IMR-90 (cell line): ENCODE measurements around the gene DNAI7. TPM values are rescaled to one million over a fixed set of nuclear protein-coding genes. Genes with fewer than 3 reads are reported as not detected.

Source experiments
- ATAC-seq: fragments of 200-7000 bp; cut with Tn5 transposase; 2 replicates; pipeline ENCODE4 v1.9.1; 2020; ENCODE audit warnings: low read depth, mild to moderate bottlenecking, moderate library complexity
- BruUV-seq: library from RNA; stranded (reverse); fragments of 400-500 nt; replicated peaks from 2 replicates; lab custom pipeline; 2021; lab: Mats Ljungman, UMichigan
- CTCF ChIA-PET: fragments of 300-600 bp; formaldehyde crosslinking; extraction: SDS; loops from one replicate; lab custom pipeline; 2021; ENCODE audit warnings: antibody characterized with exemption; lab: Yijun Ruan, JAX
- POLR2A ChIA-PET: fragments of 300-600 bp; sonication (Branson Sonifier 250); formaldehyde crosslinking; loops from one replicate; lab custom pipeline; 2022; ENCODE audit warnings: antibody characterized with exemption; ENCODE audit not compliant: unreplicated experiment; lab: Charles Lee
- DNase-seq: peaks from one replicate; pipeline ENCODE4 v3.0.0; 2013
- H2AFZ ChIP-seq: replicated peaks from 2 replicates; pipeline ENCODE3; 2013; ENCODE audit warnings: low read length, mild to moderate bottlenecking; ENCODE audit not compliant: poor library complexity
- H2AK5ac ChIP-seq: 2 replicates; pipeline ENCODE4 v1.6.1; 2013; ENCODE audit warnings: low read depth, low read length, inconsistent platforms
- H2AK9ac ChIP-seq: replicated peaks from 2 replicates; pipeline ENCODE3; 2013; ENCODE audit warnings: mild to moderate bottlenecking, low read depth, low read length, moderate library complexity; ENCODE audit not compliant: poor library complexity
- H2BK120ac ChIP-seq: 2 replicates; pipeline ENCODE4 v1.6.1; 2013; ENCODE audit warnings: low read depth, low read length, inconsistent platforms
- H2BK15ac ChIP-seq: 3 replicates; pipeline ENCODE4 v1.6.1; 2013; ENCODE audit warnings: low read depth, low read length, inconsistent platforms
- H2BK20ac ChIP-seq: 2 replicates; pipeline ENCODE4 v1.6.1; 2013; ENCODE audit warnings: low read depth, mild to moderate bottlenecking, inconsistent platforms, low read length, moderate library complexity
- H2BK5ac ChIP-seq: 2 replicates; pipeline ENCODE4 v1.6.1; 2013; ENCODE audit warnings: mild to moderate bottlenecking, low read depth, low read length, inconsistent platforms; ENCODE audit not compliant: poor library complexity, severe bottlenecking
- H3K14ac ChIP-seq: replicated peaks from 2 replicates; pipeline ENCODE4 v1.6.1; 2013; ENCODE audit warnings: low read depth, low read length, inconsistent platforms
- H3K18ac ChIP-seq: 2 replicates; pipeline ENCODE4 v1.6.1; 2013; ENCODE audit warnings: low read depth, low read length, control low read depth
- H3K23ac ChIP-seq: 2 replicates; pipeline ENCODE4 v1.6.1; 2013; ENCODE audit warnings: low read depth, low read length, inconsistent platforms
- H3K27ac ChIP-seq: 2 replicates; pipeline ENCODE4 v1.5.1; 2013; ENCODE audit warnings: mild to moderate bottlenecking, control low read depth, low read length; ENCODE audit not compliant: insufficient read depth
- H3K27me3 ChIP-seq: 2 replicates; pipeline ENCODE4 v1.6.1; 2013; ENCODE audit warnings: low read length; ENCODE audit not compliant: control insufficient read depth, insufficient read depth
- H3K36me3 ChIP-seq: 2 replicates; pipeline ENCODE4 v1.6.1; 2013; ENCODE audit warnings: low read length, mixed read lengths; ENCODE audit not compliant: control insufficient read depth, insufficient read depth
- H3K4ac ChIP-seq: 2 replicates; pipeline ENCODE4 v1.6.1; 2013; ENCODE audit warnings: low read depth, low read length, inconsistent platforms
- H3K4me1 ChIP-seq: 2 replicates; pipeline ENCODE4 v1.6.1; 2013; ENCODE audit warnings: low read length, mixed read lengths; ENCODE audit not compliant: control insufficient read depth, insufficient read depth
- H3K4me2 ChIP-seq: 2 replicates; pipeline ENCODE4 v1.6.1; 2013; ENCODE audit warnings: low read depth, mild to moderate bottlenecking, control low read depth, low read length, moderate library complexity
- H3K4me3 ChIP-seq: 2 replicates; pipeline ENCODE4 v1.5.1; 2013; ENCODE audit warnings: low read depth, mild to moderate bottlenecking, control low read depth, low read length, moderate library complexity; ENCODE audit not compliant: insufficient read depth
- H3K56ac ChIP-seq: 2 replicates; pipeline ENCODE4 v1.6.1; 2013; ENCODE audit warnings: low read length, inconsistent platforms; ENCODE audit not compliant: insufficient read depth; ENCODE audit errors: extremely low read depth
- H3K79me1 ChIP-seq, 2 experiments: 2 replicates each; pipeline ENCODE4 v1.6.1; 2013; ENCODE audit warnings: low read length in 2 of 2, inconsistent platforms in 1 of 2, low read depth in 1 of 2
- H3K9ac ChIP-seq: 2 replicates; pipeline ENCODE4 v1.6.1; 2013; ENCODE audit warnings: low read depth, low read length, control low read depth
- H3K9me1 ChIP-seq: 2 replicates; pipeline ENCODE4 v1.6.1; 2013; ENCODE audit warnings: low read length, inconsistent platforms; ENCODE audit not compliant: insufficient read depth
- H3K9me3 ChIP-seq: 2 replicates; pipeline ENCODE4 v1.6.1; 2013; ENCODE audit warnings: low read length; ENCODE audit not compliant: control insufficient read depth, insufficient read depth
- H4K20me1 ChIP-seq: 2 replicates; pipeline ENCODE4 v1.6.1; 2013; ENCODE audit warnings: low read length, inconsistent platforms; ENCODE audit not compliant: insufficient read depth
- H4K5ac ChIP-seq: 2 replicates; pipeline ENCODE4 v1.6.1; 2013; ENCODE audit warnings: mild to moderate bottlenecking, low read depth, low read length, control low read depth
- H4K8ac ChIP-seq, 2 experiments: 2 replicates each; pipeline ENCODE4 v1.6.1; 2013; ENCODE audit warnings: low read depth in 2 of 2, low read length in 2 of 2, control low read depth in 1 of 2, inconsistent platforms in 1 of 2
- H4K91ac ChIP-seq: 2 replicates; pipeline ENCODE4 v1.6.1; 2013; ENCODE audit warnings: low read depth, low read length, inconsistent platforms; ENCODE audit not compliant: insufficient read depth
- BHLHE40 ChIP-seq: fragments of 150-350 bp; IDR thresholded peaks from 2 replicates; pipeline ENCODE4 v1.6.1; 2016; ENCODE audit warnings: mild to moderate bottlenecking, low read depth, low read length
- CEBPB ChIP-seq: IDR thresholded peaks from 2 replicates; pipeline ENCODE4 v1.6.1; 2012; ENCODE audit warnings: low read depth, low read length, improper control_type of control experiment
- CHD1 ChIP-seq: IDR thresholded peaks from 2 replicates; pipeline ENCODE4 v1.6.1; 2012; ENCODE audit warnings: low read depth, low read length, improper control_type of control experiment
- CTCF ChIP-seq: conservative IDR thresholded peaks from 2 replicates; pipeline ENCODE4 v1.5.1; 2012; ENCODE audit warnings: mild to moderate bottlenecking, low read depth, low read length, improper control_type of control experiment
- MAFK ChIP-seq: IDR thresholded peaks from 2 replicates; pipeline ENCODE4 v1.6.1; 2012; ENCODE audit warnings: low read depth, low read length, improper control_type of control experiment
- MAZ ChIP-seq: IDR thresholded peaks from 2 replicates; pipeline ENCODE4 v1.6.1; 2012; ENCODE audit warnings: low read depth, mild to moderate bottlenecking, low read length, improper control_type of control experiment, moderate library complexity, borderline replicate concordance
- MXI1 ChIP-seq: IDR thresholded peaks from 2 replicates; pipeline ENCODE4 v1.6.1; 2012; ENCODE audit warnings: low read depth, mild to moderate bottlenecking, low read length, moderate library complexity, borderline replicate concordance
- NFE2L2 ChIP-seq: fragments of 150-350 bp; IDR thresholded peaks from 2 replicates; pipeline ENCODE4 v1.6.1; 2016; ENCODE audit warnings: low read depth, mild to moderate bottlenecking, low read length
- POLR2A ChIP-seq: IDR thresholded peaks from 2 replicates; pipeline ENCODE4 v1.6.1; 2012; ENCODE audit warnings: mild to moderate bottlenecking, low read depth, low read length
- RAD21 ChIP-seq: IDR thresholded peaks from 2 replicates; pipeline ENCODE4 v1.6.1; 2012; ENCODE audit warnings: low read length, improper control_type of control experiment
- RCOR1 ChIP-seq: IDR thresholded peaks from 2 replicates; pipeline ENCODE4 v1.6.1; 2012; ENCODE audit warnings: mild to moderate bottlenecking, low read length, improper control_type of control experiment; ENCODE audit not compliant: insufficient replicate concordance
- RFX5 ChIP-seq: IDR thresholded peaks from 2 replicates; pipeline ENCODE4 v1.8.0; 2012; ENCODE audit warnings: low read depth, mild to moderate bottlenecking, low read length, moderate library complexity
- SMC3 ChIP-seq: fragments of 150-350 bp; IDR thresholded peaks from 2 replicates; pipeline ENCODE4 v1.6.1; 2016; ENCODE audit warnings: low read depth, mild to moderate bottlenecking, antibody characterized with exemption, low read length, moderate library complexity
- USF2 ChIP-seq: fragments of 150-350 bp; IDR thresholded peaks from 2 replicates; pipeline ENCODE4 v1.6.1; 2017; ENCODE audit warnings: mild to moderate bottlenecking, antibody characterized with exemption, low read length, low read depth
- WGBS, 2 experiments: methylation state at CpG; one replicate each; pipeline versions ENCODE4 v1.1.5 to v1.1.7; 2013; ENCODE audit warnings: missing lambda C conversion rate in 2 of 2; ENCODE audit not compliant: insufficient read length in 1 of 2; ENCODE audit errors: extremely low coverage in 2 of 2; 5-methylcytosine and 5-hydroxymethylcytosine counted together
- dilution Hi-C: fragments of 300-500 bp; cut with HindIII; formaldehyde crosslinking; loops from one replicate; pipeline ENCODE4 v1.14.3; 2018; ENCODE audit warnings: low sequenced_read_pairs; ENCODE audit not compliant: unreplicated experiment
- in situ Hi-C: fragments of 300-500 bp; cut with MboI; formaldehyde crosslinking; loops from 3 replicates; pipeline ENCODE4 v1.14.3; 2019; ENCODE audit warnings: low sequenced_read_pairs, inconsistent platforms, mixed read lengths
- intact Hi-C: fragments of 100-400 bp; cut with micrococcal nuclease; formaldehyde crosslinking; loops from 2 replicates; pipeline ENCODE4 v1.10.0; 2022
- polyA plus RNA-seq, 3 experiments: library from polyadenylated mRNA; depleted of rRNA; stranded (reverse); fragments of >200 nt; gene quantifications; 2 replicates each; pipeline ENCODE4 v1.2.3, GENCODE V29; 2012; ENCODE audit warnings: low replicate concordance in 1 of 3
- total RNA-seq: library from RNA; depleted of rRNA; stranded (reverse); fragments of >200 nt; gene quantifications from 2 replicates; pipeline ENCODE4 v1.2.3, GENCODE V29; 2012
- TF ChIP-seq, protein P1 (sequence below): fragments of 150-350 bp; IDR thresholded peaks from 2 replicates; pipeline ENCODE4 v1.6.1; 2016; ENCODE audit warnings: low read depth, mild to moderate bottlenecking, low read length, moderate library complexity, borderline replicate concordance

DNAI7 gene
- total and polyA plus RNA-seq, 2 of the 4 experiments (the other 2 are of a cell fraction): under 0.01 to 0.07 TPM

GRCh38 chr12:25065035-25065434 is 129.9 kb downstream of the DNAI7 start:
- H3K9ac ChIP-seq: no peak overlapping the region
- H3K56ac ChIP-seq: no peak overlapping the region
- H3K4me1 ChIP-seq: no peaks in the 10 kb centered on the region
- no peak overlapping the region for H4K5ac ChIP-seq
- CTCF ChIA-PET: no interaction called here
- no peak overlapping the region for H2BK15ac ChIP-seq
- no peak overlapping the region for H2AFZ ChIP-seq
- BruUV-seq: no TSS peak
- dilution Hi-C loops: no loop called here
- POLR2A ChIA-PET: no interaction called here
- H2BK5ac ChIP-seq: no peak overlapping the region
- no peak overlapping the region for H2AK9ac ChIP-seq
- H4K8ac ChIP-seq: no peak overlapping the region
- H2BK20ac ChIP-seq: no peak overlapping the region
- H4K91ac ChIP-seq: no peak overlapping the region
- no peak overlapping the region for H3K4ac ChIP-seq
- H3K79me1 ChIP-seq: no peaks in the 10 kb centered on the region
- peaks cover 4% of the 10 kb centered on the region for H3K27me3 ChIP-seq
- no peaks in the 10 kb centered on the region for H3K9me3 ChIP-seq
- no peaks in the 10 kb centered on the region for H3K9me1 ChIP-seq
- H3K14ac ChIP-seq: no peak overlapping the region
- intact Hi-C loops: no loop called here
- no peak for DNase-seq
- H3K4me3 ChIP-seq: no peak overlapping the region
- H3K23ac ChIP-seq: no peak overlapping the region
- in situ Hi-C loops: no loop called here
- WGBS, 2 experiments: no CpG with 5 or more reads among the region's 2 CpGs
- H4K20me1 ChIP-seq: no peaks in the 10 kb centered on the region
- H2AK5ac ChIP-seq: no peak overlapping the region
- H2BK120ac ChIP-seq: no peak overlapping the region
- ATAC-seq: no peak
- H3K18ac ChIP-seq: no peak overlapping the region
- no peak overlapping the region for H3K4me2 ChIP-seq
- TF ChIP-seq SMC3 (no peak), POLR2A (no peak), CHD1 (no peak), BHLHE40 (no peak), CEBPB (no peak), MAZ (no peak), USF2 (no peak), NFE2L2 (no peak), MAFK (no peak), RFX5 (no peak), RCOR1 (no peak), MXI1 (no peak), CTCF (no peak), RAD21 (no peak)
- TF ChIP-seq, protein P1, sequence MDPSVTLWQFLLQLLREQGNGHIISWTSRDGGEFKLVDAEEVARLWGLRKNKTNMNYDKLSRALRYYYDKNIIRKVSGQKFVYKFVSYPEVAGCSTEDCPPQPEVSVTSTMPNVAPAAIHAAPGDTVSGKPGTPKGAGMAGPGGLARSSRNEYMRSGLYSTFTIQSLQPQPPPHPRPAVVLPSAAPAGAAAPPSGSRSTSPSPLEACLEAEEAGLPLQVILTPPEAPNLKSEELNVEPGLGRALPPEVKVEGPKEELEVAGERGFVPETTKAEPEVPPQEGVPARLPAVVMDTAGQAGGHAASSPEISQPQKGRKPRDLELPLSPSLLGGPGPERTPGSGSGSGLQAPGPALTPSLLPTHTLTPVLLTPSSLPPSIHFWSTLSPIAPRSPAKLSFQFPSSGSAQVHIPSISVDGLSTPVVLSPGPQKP: no peak
- H3K36me3 ChIP-seq: no peaks in the 10 kb centered on the region
- no peak overlapping the region for H3K27ac ChIP-seq
